ENCODE results near the gene C11orf21. TPM values are rescaled to one million over a fixed set of nuclear protein-coding genes. Genes with fewer than 3 reads are reported as not detected.
"Not testable (repeated sequence)": the region's sequence is repeated elsewhere in the genome, so short reads cannot be mapped to it uniquely, and the experiment has no call there.

Gene C11orf21
- total and polyA plus RNA-seq, 2 experiments from 2014 or later = not detected

GRCh38 chr11:2333486-2334205 lies 31.9 kb upstream of the C11orf21 start:
- H3K4me3 ChIP-seq; H3K27ac ChIP-seq; in situ Hi-C loops (cut with MboI); H3K36me3 ChIP-seq (ENCODE audit: low read depth); H3K9ac ChIP-seq; H3F3A ChIP-seq (ENCODE audit: insufficient read depth); H3K4me2 ChIP-seq (ENCODE audit: unreplicated experiment); H3K27me3 ChIP-seq (replicated peaks; ENCODE audit: insufficient read depth); H3K9me3 ChIP-seq (ENCODE audit: low read depth); H3K79me2 ChIP-seq (ENCODE audit: insufficient read depth); H3K4me1 ChIP-seq (ENCODE audit: insufficient read depth); DNase-seq; H4K20me1 ChIP-seq (ENCODE audit: insufficient read depth); H3K9me2 ChIP-seq (ENCODE audit: insufficient read depth); H2AFZ ChIP-seq: not testable (repeated sequence)
- WGBS, 2 experiments (ENCODE audit: low coverage in 1 of 2, low lambda C conversion rate in 2 of 2, missing lambda C conversion rate in 2 of 2) = 37 to 65% methylated on average over 2 of the region's 4 CpGs

GRCh38 chr11:2332569-2332968 lies 30.9 kb upstream of the C11orf21 start:
- H2AFZ ChIP-seq; H3K79me2 ChIP-seq (ENCODE audit: insufficient read depth); H3K9me2 ChIP-seq (ENCODE audit: insufficient read depth); H3F3A ChIP-seq (ENCODE audit: insufficient read depth); H3K4me3 ChIP-seq; DNase-seq; H4K20me1 ChIP-seq (ENCODE audit: insufficient read depth); H3K9me3 ChIP-seq (ENCODE audit: low read depth); H3K27ac ChIP-seq; H3K4me2 ChIP-seq (ENCODE audit: unreplicated experiment); H3K4me1 ChIP-seq (ENCODE audit: insufficient read depth); H3K36me3 ChIP-seq (ENCODE audit: low read depth); in situ Hi-C loops (cut with MboI); H3K9ac ChIP-seq; H3K27me3 ChIP-seq (replicated peaks; ENCODE audit: insufficient read depth): not testable (repeated sequence)
- WGBS, 2 experiments (ENCODE audit: low coverage in 1 of 2, low lambda C conversion rate in 2 of 2, missing lambda C conversion rate in 2 of 2) = 81 to 83% methylated on average over 3 to 18 of the region's 29 CpGs

- WGBS, 2 experiments (ENCODE audit: low coverage in 1 of 2, low lambda C conversion rate in 2 of 2, missing lambda C conversion rate in 2 of 2) = 78% methylated on average over 5 of the region's 5 CpGs; no CpG with 5 or more reads in 1 of the 2 experiments
- Histone ChIP-seq H3K36me3 (ENCODE audit: low read depth) (no peaks in the 10 kb centered on the region), H3K9ac (no peak overlapping the region), H3K9me3 (ENCODE audit: low read depth) (no peaks in the 10 kb centered on the region), H3K79me2 (ENCODE audit: insufficient read depth) (no peaks in the 10 kb centered on the region), H3K9me2 (ENCODE audit: insufficient read depth) (no peaks in the 10 kb centered on the region), H3K4me1 (ENCODE audit: insufficient read depth) (no peaks in the 10 kb centered on the region), H3K4me3 (no peak overlapping the region), H3F3A (ENCODE audit: insufficient read depth) (no peaks in the 10 kb centered on the region), H3K27ac (no peak overlapping the region), H3K4me2 (ENCODE audit: unreplicated experiment) (no peak overlapping the region), H3K27me3 (replicated peaks; ENCODE audit: insufficient read depth) (no peaks in the 10 kb centered on the region), H2AFZ (no peak overlapping the region), H4K20me1 (ENCODE audit: insufficient read depth) (no peaks in the 10 kb centered on the region)
- in situ Hi-C loops (cut with MboI) = no loop called here
- TF ChIP-seq EZH2 (IDR thresholded peaks at IDR 0.05; ENCODE audit: insufficient read depth, poor library complexity, severe bottlenecking) = no peak
- TF ChIP-seq EZH2phosphoT487 (IDR thresholded peaks at IDR 0.05; ENCODE audit: insufficient read depth, low read depth) = no peak
- DNase-seq = no peak
Measured at GRCh38 chr11:2331404-2331803, 29.7 kb upstream of the C11orf21 start.

GRCh38 chr11:2330696-2331095 lies 29.0 kb upstream of the C11orf21 start:
- 58 to 62% methylated on average over 6 of the region's 6 CpGs for WGBS, 2 experiments (ENCODE audit: low coverage in 1 of 2, low lambda C conversion rate in 2 of 2, missing lambda C conversion rate in 2 of 2)
- H3K9me3 ChIP-seq (ENCODE audit: low read depth) = no peaks in the 10 kb centered on the region
- H2AFZ ChIP-seq = no peak overlapping the region
- no peak for DNase-seq
- H3K4me1 ChIP-seq (ENCODE audit: insufficient read depth) = 0 out of 2 replicates have a peak, but pooled peaks cover 3% of the 10 kb centered on the region
- no peak overlapping the region for H3K27ac ChIP-seq
- TF ChIP-seq EZH2 (IDR thresholded peaks at IDR 0.05; ENCODE audit: insufficient read depth, poor library complexity, severe bottlenecking) (no peak), EZH2phosphoT487 (IDR thresholded peaks at IDR 0.05; ENCODE audit: insufficient read depth, low read depth) (no peak)
- no peaks in the 10 kb centered on the region for H4K20me1 ChIP-seq (ENCODE audit: insufficient read depth)
- H3K9me2 ChIP-seq (ENCODE audit: insufficient read depth) = no peaks in the 10 kb centered on the region
- no peaks in the 10 kb centered on the region for H3K36me3 ChIP-seq (ENCODE audit: low read depth)
- H3F3A ChIP-seq (ENCODE audit: insufficient read depth) = no peaks in the 10 kb centered on the region
- no peak overlapping the region for H3K4me2 ChIP-seq (ENCODE audit: unreplicated experiment)
- H3K79me2 ChIP-seq (ENCODE audit: insufficient read depth) = no peaks in the 10 kb centered on the region
- no peak overlapping the region for H3K9ac ChIP-seq
- H3K27me3 ChIP-seq (replicated peaks; ENCODE audit: insufficient read depth) = no peaks in the 10 kb centered on the region
- in situ Hi-C loops (cut with MboI) = no loop called here
- H3K4me3 ChIP-seq = no peak overlapping the region

GRCh38 chr11:2329551-2329950 lies 27.8 kb upstream of the C11orf21 start:
- H3K27me3 ChIP-seq (replicated peaks; ENCODE audit: insufficient read depth) = no peaks in the 10 kb centered on the region
- H2AFZ ChIP-seq = no peak overlapping the region
- H3K27ac ChIP-seq = no peak overlapping the region
- H3K4me2 ChIP-seq (ENCODE audit: unreplicated experiment) = no peak overlapping the region
- no peaks in the 10 kb centered on the region for H3K9me3 ChIP-seq (ENCODE audit: low read depth)
- no peak for TF ChIP-seq EZH2phosphoT487 (IDR thresholded peaks at IDR 0.05; ENCODE audit: insufficient read depth, low read depth)
- no peak for TF ChIP-seq EZH2 (IDR thresholded peaks at IDR 0.05; ENCODE audit: insufficient read depth, poor library complexity, severe bottlenecking)
- DNase-seq = no peak
- H3K4me1 ChIP-seq (ENCODE audit: insufficient read depth) = 0 out of 2 replicates have a peak, but pooled peaks cover 3% of the 10 kb centered on the region
- H3K36me3 ChIP-seq (ENCODE audit: low read depth) = no peaks in the 10 kb centered on the region
- H3K9me2 ChIP-seq (ENCODE audit: insufficient read depth) = no peaks in the 10 kb centered on the region
- no peak overlapping the region for H3K4me3 ChIP-seq
- WGBS, 2 experiments (ENCODE audit: low coverage in 1 of 2, low lambda C conversion rate in 2 of 2, missing lambda C conversion rate in 2 of 2) = 41 to 46% methylated on average over 9 of the region's 9 CpGs
- no peaks in the 10 kb centered on the region for H3F3A ChIP-seq (ENCODE audit: insufficient read depth)
- H4K20me1 ChIP-seq (ENCODE audit: insufficient read depth) = no peaks in the 10 kb centered on the region
- H3K79me2 ChIP-seq (ENCODE audit: insufficient read depth) = no peaks in the 10 kb centered on the region
- H3K9ac ChIP-seq = no peak overlapping the region
- in situ Hi-C loops (cut with MboI) = no loop called here

Data from GM23248 (cell line).